ENCODE data around the gene GFAP.

The GFAP gene

DNA sequence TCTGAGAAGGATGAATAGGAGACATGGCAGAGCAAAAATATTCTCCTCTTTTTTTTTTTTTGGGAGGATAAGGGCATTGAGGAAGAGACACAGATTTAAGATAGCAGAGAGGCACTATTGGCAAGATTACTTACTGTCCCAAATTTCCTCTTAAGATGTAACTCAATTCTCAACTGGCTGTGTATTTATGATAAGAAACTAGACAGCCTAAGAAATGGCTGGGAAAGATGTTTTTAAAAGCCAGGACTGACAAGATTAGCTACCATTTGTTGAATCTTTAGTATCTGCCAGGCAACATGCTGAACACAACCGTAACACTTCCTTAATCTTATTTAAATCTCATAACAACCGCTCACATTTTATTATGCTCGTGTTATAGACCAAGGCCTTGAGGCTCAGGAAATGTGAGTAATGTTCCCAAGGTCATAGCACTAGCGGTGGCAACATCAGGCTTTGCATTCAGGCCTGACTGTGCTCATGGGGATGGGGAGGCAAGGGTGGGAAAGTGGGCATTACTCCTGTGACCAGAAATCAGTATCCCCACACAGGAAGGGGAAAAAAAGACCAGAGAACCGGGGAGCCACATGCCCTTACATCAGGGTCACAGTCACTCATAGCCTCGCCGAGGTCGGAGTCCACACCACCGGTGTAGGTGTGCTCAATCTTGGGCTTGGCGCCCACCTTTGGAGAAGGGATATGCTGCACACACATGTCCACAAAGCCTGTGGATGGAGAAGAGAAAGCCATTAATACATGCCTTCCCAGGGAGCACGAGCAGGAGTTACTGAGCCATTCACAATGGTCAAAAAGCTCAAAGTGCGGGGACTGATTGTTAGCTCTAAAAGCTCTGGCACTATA, 52.0 kb downstream of the GFAP start:
- no peak for DNase-seq (ENCODE audit: low read depth in 2 of 2)

GRCh38 chr17:44862278-44862914, 52.9 kb downstream of the GFAP start:
- no peak for DNase-seq (ENCODE audit: low read depth in 2 of 2)

- no peak for DNase-seq (ENCODE audit: low read depth in 2 of 2)
Measured at GRCh38 chr17:44859701-44860100, 55.6 kb downstream of the GFAP start.

GRCh38 chr17:44854192-44854591, 61.1 kb downstream of the GFAP start:
- DNase-seq (ENCODE audit: low read depth in 2 of 2), result no peak
